Astrocyte (in vitro differentiated cells and primary cell): Measurements from ENCODE around the gene CCN5. TPM values are rescaled to one million over a fixed set of nuclear protein-coding genes. Genes with fewer than 3 reads are reported as not detected.

Experiments used
- DNase-seq: peaks from one replicate; pipeline ENCODE4 v3.0.0-alpha.2; 2010; ENCODE audit warnings: low read depth
- FAIRE-seq: peaks from 2 replicates; lab custom pipeline; 2011; peaks lifted over from hg19 to GRCh38; lab: Jason Lieb, UNC
- H2AFZ ChIP-seq: 2 replicates; pipeline ENCODE4 v1.6.0; 2012; ENCODE audit warnings: low read depth, low read length, inconsistent platforms
- H3K27ac ChIP-seq: 2 replicates; pipeline ENCODE4 v1.5.1; 2011; ENCODE audit warnings: low read depth, low read length, inconsistent platforms
- H3K27me3 ChIP-seq: 2 replicates; pipeline ENCODE4 v1.6.0; 2011; ENCODE audit warnings: low read length, inconsistent platforms; ENCODE audit not compliant: insufficient read depth
- H3K36me3 ChIP-seq: 2 replicates; pipeline ENCODE4 v1.5.1; 2011; ENCODE audit warnings: low read length, inconsistent platforms; ENCODE audit not compliant: insufficient read depth
- H3K4me1 ChIP-seq: 2 replicates; pipeline ENCODE4 v1.5.1; 2011; ENCODE audit warnings: low read length, inconsistent platforms; ENCODE audit not compliant: insufficient read depth
- H3K4me2 ChIP-seq: 2 replicates; pipeline ENCODE4 v1.6.0; 2012; ENCODE audit warnings: low read length, inconsistent platforms
- H3K4me3 ChIP-seq: 2 replicates; pipeline ENCODE4 v1.5.1; 2011; ENCODE audit warnings: low read depth, mild to moderate bottlenecking, low read length, inconsistent platforms; ENCODE audit not compliant: insufficient read depth
- H3K79me2 ChIP-seq: 2 replicates; pipeline ENCODE4 v1.6.0; 2012; ENCODE audit warnings: mild to moderate bottlenecking, low read length, inconsistent platforms; ENCODE audit not compliant: insufficient read depth
- H3K9ac ChIP-seq: 2 replicates; pipeline ENCODE4 v1.6.0; 2012; ENCODE audit warnings: mild to moderate bottlenecking, low read length, inconsistent platforms
- H3K9me3 ChIP-seq: 2 replicates; pipeline ENCODE4 v1.5.1; 2012; ENCODE audit warnings: low read depth, mild to moderate bottlenecking, low read length, inconsistent platforms; ENCODE audit not compliant: insufficient read depth
- H4K20me1 ChIP-seq: 2 replicates; pipeline ENCODE4 v1.6.0; 2012; ENCODE audit warnings: low read length, inconsistent platforms; ENCODE audit not compliant: insufficient read depth
- H3K27ac Mint-ChIP-seq: one replicate; pipeline ENCODE4 v1.8.0; 2021; ENCODE audit warnings: mild to moderate bottlenecking, mixed read lengths; ENCODE audit not compliant: unreplicated experiment
- H3K27me3 Mint-ChIP-seq: one replicate; pipeline ENCODE4 v1.8.0; 2021; ENCODE audit warnings: low read depth, mixed read lengths; ENCODE audit not compliant: unreplicated experiment
- H3K36me3 Mint-ChIP-seq: one replicate; pipeline ENCODE4 v1.8.0; 2021; ENCODE audit warnings: low read depth, mixed read lengths; ENCODE audit not compliant: unreplicated experiment
- H3K4me1 Mint-ChIP-seq: one replicate; pipeline ENCODE4 v1.8.0; 2021; ENCODE audit warnings: low read depth, mixed read lengths; ENCODE audit not compliant: unreplicated experiment
- H3K4me3 Mint-ChIP-seq: one replicate; pipeline ENCODE4 v1.8.0; 2021; ENCODE audit warnings: mild to moderate bottlenecking, moderate library complexity, mixed read lengths; ENCODE audit not compliant: unreplicated experiment
- H3K9me3 Mint-ChIP-seq: one replicate; pipeline ENCODE4 v1.8.0; 2021; ENCODE audit warnings: mild to moderate bottlenecking, mixed read lengths; ENCODE audit not compliant: unreplicated experiment
- EZH2 ChIP-seq: IDR thresholded peaks from 2 replicates; pipeline ENCODE4 v1.6.1; 2012; ENCODE audit warnings: mild to moderate bottlenecking, low read length, inconsistent platforms; ENCODE audit not compliant: insufficient read depth
- total RNA-seq: library from RNA; stranded (reverse); gene quantifications from 2 replicates; pipeline ENCODE4 v1.2.1, GENCODE V29; 2021
- TF ChIP-seq, protein P1 (sequence below): IDR thresholded peaks from 2 replicates; pipeline ENCODE4 v1.5.1; 2011; ENCODE audit warnings: low read depth, mild to moderate bottlenecking, inconsistent platforms, low read length, moderate library complexity; ENCODE audit not compliant: insufficient read depth

Gene CCN5
- total RNA-seq, 1 donor from 2014 or later = not detected

DNA sequence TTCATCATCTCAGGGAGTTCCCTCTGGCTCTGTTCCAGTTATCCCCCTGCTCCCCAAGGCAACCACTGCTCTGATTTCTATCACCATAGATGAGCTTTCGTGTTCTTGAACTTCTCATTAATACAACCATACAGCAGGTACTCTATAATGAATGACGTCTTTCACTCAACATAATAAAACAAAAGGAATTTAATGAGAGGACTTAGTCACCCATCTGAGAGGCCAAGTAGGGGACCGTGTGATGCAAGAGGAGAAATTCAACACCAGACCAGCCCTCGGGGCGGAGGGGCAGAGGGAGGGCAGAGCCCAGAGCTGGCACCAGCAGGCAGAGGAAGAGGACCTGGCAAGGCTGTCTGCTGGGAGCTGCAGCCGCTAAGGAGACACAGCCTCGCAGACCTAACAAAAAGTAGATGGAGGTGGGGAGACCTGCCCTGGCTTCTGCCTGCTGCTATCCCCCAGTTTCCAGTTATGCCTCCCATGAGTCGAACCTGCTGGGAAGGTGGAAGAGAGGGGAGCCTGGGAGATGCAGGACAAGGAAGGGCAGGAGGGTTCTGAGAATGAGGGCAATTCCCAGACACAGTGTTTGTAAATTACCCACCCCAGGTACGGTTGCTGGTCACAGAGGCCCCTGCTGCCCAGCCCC, 13.8 kb downstream of the CCN5 start:
- Histone ChIP-seq H3K4me3 (no peak overlapping the region), H2AFZ (no peak overlapping the region), H3K36me3 (no peaks in the 10 kb centered on the region), H3K4me1 (peaks cover 24% of the 10 kb centered on the region), H3K27ac (no peak overlapping the region), H4K20me1 (no peaks in the 10 kb centered on the region), H3K4me2 (peak overlapping the region; percentile 64), H3K9me3 (no peaks in the 10 kb centered on the region), H3K79me2 (no peaks in the 10 kb centered on the region), H3K27me3 (no peaks in the 10 kb centered on the region), H3K9ac (no peak overlapping the region)
- H3K27ac Mint-ChIP-seq = peak overlapping the region; percentile 75
- H3K4me3 Mint-ChIP-seq = no peak overlapping the region
- peak; percentile 20 for FAIRE-seq
- no peaks in the 10 kb centered on the region for H3K27me3 Mint-ChIP-seq
- H3K36me3 Mint-ChIP-seq = no peaks in the 10 kb centered on the region
- no peaks in the 10 kb centered on the region for H3K9me3 Mint-ChIP-seq
- DNase-seq = peak; percentile 56
- TF ChIP-seq EZH2 = no peak
- TF ChIP-seq, protein P1, sequence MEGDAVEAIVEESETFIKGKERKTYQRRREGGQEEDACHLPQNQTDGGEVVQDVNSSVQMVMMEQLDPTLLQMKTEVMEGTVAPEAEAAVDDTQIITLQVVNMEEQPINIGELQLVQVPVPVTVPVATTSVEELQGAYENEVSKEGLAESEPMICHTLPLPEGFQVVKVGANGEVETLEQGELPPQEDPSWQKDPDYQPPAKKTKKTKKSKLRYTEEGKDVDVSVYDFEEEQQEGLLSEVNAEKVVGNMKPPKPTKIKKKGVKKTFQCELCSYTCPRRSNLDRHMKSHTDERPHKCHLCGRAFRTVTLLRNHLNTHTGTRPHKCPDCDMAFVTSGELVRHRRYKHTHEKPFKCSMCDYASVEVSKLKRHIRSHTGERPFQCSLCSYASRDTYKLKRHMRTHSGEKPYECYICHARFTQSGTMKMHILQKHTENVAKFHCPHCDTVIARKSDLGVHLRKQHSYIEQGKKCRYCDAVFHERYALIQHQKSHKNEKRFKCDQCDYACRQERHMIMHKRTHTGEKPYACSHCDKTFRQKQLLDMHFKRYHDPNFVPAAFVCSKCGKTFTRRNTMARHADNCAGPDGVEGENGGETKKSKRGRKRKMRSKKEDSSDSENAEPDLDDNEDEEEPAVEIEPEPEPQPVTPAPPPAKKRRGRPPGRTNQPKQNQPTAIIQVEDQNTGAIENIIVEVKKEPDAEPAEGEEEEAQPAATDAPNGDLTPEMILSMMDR = no peak
- peaks cover 33% of the 10 kb centered on the region for H3K4me1 Mint-ChIP-seq

DNA sequence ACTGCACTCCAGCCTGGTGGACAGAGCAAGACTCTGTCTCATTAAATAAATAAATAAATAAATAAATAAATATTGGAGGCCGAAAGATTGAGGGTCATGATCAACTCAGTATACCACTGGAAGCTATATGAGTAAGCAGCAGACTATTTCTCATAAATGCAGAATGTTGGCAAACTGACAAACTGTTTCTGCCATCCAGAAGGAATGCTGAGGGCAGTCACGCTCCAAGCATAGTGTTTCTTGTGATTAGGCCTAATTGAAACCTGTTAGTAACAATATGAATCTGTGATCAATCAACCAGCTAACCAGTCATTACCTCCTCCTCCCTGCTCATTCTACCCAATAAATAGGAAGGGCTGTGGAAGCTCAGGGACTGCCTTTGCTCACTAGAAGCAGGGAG, 15.3 kb downstream of the CCN5 start:
- no peak overlapping the region for H2AFZ ChIP-seq
- H3K27ac ChIP-seq = peak overlapping the region; percentile 62
- H3K9ac ChIP-seq = peak overlapping the region; percentile 50
- H3K9me3 ChIP-seq = no peaks in the 10 kb centered on the region
- H3K36me3 ChIP-seq = no peaks in the 10 kb centered on the region
- TF ChIP-seq EZH2 = no peak
- TF ChIP-seq, protein P1 = no peak
- H3K27me3 Mint-ChIP-seq = no peaks in the 10 kb centered on the region
- peak overlapping the region; percentile 53 for H3K4me2 ChIP-seq
- H3K36me3 Mint-ChIP-seq = no peaks in the 10 kb centered on the region
- no peak overlapping the region for H3K4me3 ChIP-seq
- FAIRE-seq = peak; percentile 39
- H3K27me3 ChIP-seq = no peaks in the 10 kb centered on the region
- peaks cover 40% of the 10 kb centered on the region for H3K4me1 Mint-ChIP-seq
- no peaks in the 10 kb centered on the region for H3K9me3 Mint-ChIP-seq
- H4K20me1 ChIP-seq = no peaks in the 10 kb centered on the region
- peak overlapping the region; percentile 99 for H3K27ac Mint-ChIP-seq
- no peak overlapping the region for H3K4me3 Mint-ChIP-seq
- DNase-seq = peak; percentile 85
- H3K4me1 ChIP-seq = peaks cover 24% of the 10 kb centered on the region
- H3K79me2 ChIP-seq = no peaks in the 10 kb centered on the region

DNA sequence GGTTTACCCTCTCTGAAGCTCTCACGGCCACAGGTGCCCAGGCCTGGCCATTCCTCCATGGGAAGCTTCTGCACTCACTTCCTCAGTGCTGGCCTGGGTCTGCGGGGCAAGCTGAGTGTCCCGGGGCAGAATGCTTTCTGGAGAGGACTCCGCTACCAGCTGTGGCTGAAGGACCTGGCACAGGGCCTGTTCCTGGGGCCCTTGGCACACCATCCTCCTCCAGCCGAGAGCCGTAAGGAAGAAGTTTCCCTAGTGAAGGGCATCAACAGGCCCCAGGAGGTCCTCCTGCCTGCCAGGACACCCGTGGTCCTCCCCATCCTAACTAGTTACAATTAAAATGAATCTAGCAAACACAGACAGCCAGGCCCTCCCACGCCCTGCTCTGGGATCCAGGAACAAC, 16.5 kb downstream of the CCN5 start:
- no peak for DNase-seq
- H3K36me3 ChIP-seq = no peaks in the 10 kb centered on the region
- H3K4me3 Mint-ChIP-seq = no peak overlapping the region
- H3K9ac ChIP-seq = no peak overlapping the region
- no peak overlapping the region for H3K4me3 ChIP-seq
- no peak for TF ChIP-seq EZH2
- TF ChIP-seq, protein P1 = no peak
- H3K27ac Mint-ChIP-seq = no peak overlapping the region
- H4K20me1 ChIP-seq = no peaks in the 10 kb centered on the region
- no peak overlapping the region for H3K4me2 ChIP-seq
- peaks cover 3% of the 10 kb centered on the region for H3K9me3 Mint-ChIP-seq
- peaks cover 48% of the 10 kb centered on the region for H3K4me1 Mint-ChIP-seq
- no peak overlapping the region for H3K27ac ChIP-seq
- H3K27me3 ChIP-seq = no peaks in the 10 kb centered on the region
- peaks cover 24% of the 10 kb centered on the region for H3K4me1 ChIP-seq
- no peak overlapping the region for H2AFZ ChIP-seq
- H3K79me2 ChIP-seq = no peaks in the 10 kb centered on the region
- FAIRE-seq = no peak
- no peaks in the 10 kb centered on the region for H3K27me3 Mint-ChIP-seq
- H3K9me3 ChIP-seq = no peaks in the 10 kb centered on the region
- H3K36me3 Mint-ChIP-seq = no peaks in the 10 kb centered on the region
